ENCODE data around the gene CFAP74. TPM values are rescaled to one million over a fixed set of nuclear protein-coding genes. Genes with fewer than 3 reads are reported as not detected.

CFAP74 gene
- total and polyA plus RNA-seq, 2 of the 13 experiments (the other 11 are each of a cell fraction or from before 2014, with no cell fraction given) = 0.27 to 0.62 TPM

DNA sequence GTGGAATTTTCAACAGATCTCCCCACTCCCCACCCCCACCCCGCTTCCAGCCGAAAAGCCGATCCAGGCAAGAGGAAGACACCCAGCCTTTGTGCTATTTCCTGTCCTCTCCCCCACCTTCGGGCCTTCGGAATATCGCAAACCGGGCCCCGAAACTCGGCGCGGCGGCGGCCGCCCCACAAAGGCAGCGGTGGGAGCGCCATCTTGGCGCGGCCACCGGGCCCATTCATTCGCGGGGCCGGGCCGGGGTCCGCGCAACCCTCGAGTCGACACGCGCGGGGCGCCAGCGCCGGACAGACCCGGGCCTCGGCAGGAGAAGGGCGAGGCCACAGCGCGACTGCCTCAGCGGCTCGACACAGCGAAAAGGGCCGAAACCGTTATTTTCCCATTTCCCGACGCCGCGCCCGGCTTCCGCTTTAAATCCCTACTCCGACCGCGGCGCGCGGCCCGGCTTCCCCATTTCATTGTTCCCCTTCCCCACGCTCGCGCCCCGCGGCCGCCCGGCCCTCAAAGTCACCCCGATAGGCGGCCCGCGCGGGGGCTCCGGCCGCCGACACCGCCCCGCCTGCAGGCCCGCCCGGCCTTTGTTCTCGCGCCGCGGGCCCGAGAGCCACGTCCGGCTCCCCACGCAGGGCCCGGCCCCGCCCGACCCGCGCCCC, 113.6 kb downstream of the CFAP74 start (continued):
- TF ChIP-seq, protein P1, sequence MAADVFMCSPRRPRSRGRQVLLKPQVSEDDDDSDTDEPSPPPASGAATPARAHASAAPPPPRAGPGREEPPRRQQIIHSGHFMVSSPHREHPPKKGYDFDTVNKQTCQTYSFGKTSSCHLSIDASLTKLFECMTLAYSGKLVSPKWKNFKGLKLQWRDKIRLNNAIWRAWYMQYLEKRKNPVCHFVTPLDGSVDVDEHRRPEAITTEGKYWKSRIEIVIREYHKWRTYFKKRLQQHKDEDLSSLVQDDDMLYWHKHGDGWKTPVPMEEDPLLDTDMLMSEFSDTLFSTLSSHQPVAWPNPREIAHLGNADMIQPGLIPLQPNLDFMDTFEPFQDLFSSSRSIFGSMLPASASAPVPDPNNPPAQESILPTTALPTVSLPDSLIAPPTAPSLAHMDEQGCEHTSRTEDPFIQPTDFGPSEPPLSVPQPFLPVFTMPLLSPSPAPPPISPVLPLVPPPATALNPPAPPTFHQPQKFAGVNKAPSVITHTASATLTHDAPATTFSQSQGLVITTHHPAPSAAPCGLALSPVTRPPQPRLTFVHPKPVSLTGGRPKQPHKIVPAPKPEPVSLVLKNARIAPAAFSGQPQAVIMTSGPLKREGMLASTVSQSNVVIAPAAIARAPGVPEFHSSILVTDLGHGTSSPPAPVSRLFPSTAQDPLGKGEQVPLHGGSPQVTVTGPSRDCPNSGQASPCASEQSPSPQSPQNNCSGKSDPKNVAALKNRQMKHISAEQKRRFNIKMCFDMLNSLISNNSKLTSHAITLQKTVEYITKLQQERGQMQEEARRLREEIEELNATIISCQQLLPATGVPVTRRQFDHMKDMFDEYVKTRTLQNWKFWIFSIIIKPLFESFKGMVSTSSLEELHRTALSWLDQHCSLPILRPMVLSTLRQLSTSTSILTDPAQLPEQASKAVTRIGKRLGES (CRISPR knock-in tag; IDR thresholded peaks at IDR 0.05; ENCODE audit: borderline replicate concordance) = no peak
- TF ChIP-seq AGO2 (optimal IDR thresholded peaks at IDR 0.05; ENCODE audit: low read depth, low read length) (peak; percentile 88), EP300 (IDR thresholded peaks at IDR 0.05; ENCODE audit: low read depth in 2 of 2, low read length in 2 of 2) (no peak), EP300 (CRISPR knock-in tag; IDR thresholded peaks at IDR 0.05; ENCODE audit: borderline replicate concordance) (no peak), GLI4 (CRISPR knock-in tag; IDR thresholded peaks at IDR 0.05; ENCODE audit: borderline replicate concordance) (no peak), ZNF329 (CRISPR knock-in tag; IDR thresholded peaks at IDR 0.05; ENCODE audit: low read depth) (no peak; the same call in 1 of the 2 replicates), FOXA1 (IDR thresholded peaks at IDR 0.05) (no peak), FOXA1 (CRISPR knock-in tag; IDR thresholded peaks at IDR 0.05) (no peak), NFYB (CRISPR knock-in tag; IDR thresholded peaks at IDR 0.05) (no peak), ZNF629 (CRISPR knock-in tag; conservative IDR thresholded peaks at IDR 0.05) (no peak), ZNF180 (CRISPR knock-in tag; IDR thresholded peaks at IDR 0.05; ENCODE audit: borderline replicate concordance, low read depth) (no peak), FOXA3 (CRISPR knock-in tag; IDR thresholded peaks at IDR 0.05) (no peak), HNF4A (CRISPR knock-in tag; IDR thresholded peaks at IDR 0.05) (no peak), RBM39 (IDR thresholded peaks at IDR 0.05; ENCODE audit: low read depth, low read length, poor library complexity, severe bottlenecking) (peak; percentile 55), MTA3 (CRISPR knock-in tag; IDR thresholded peaks at IDR 0.05) (no peak), FOSL1 (CRISPR knock-in tag; IDR thresholded peaks at IDR 0.05; ENCODE audit: borderline replicate concordance) (no peak), ZNF3 (CRISPR knock-in tag; IDR thresholded peaks at IDR 0.05) (no peak), LCORL (IDR thresholded peaks at IDR 0.05) (no peak), LCORL (CRISPR knock-in tag; IDR thresholded peaks at IDR 0.05) (no peak), ZNF878 (CRISPR knock-in tag; IDR thresholded peaks at IDR 0.05) (no peak), ZSCAN30 (CRISPR knock-in tag; IDR thresholded peaks at IDR 0.05) (no peak), NCOA2 (CRISPR knock-in tag; IDR thresholded peaks at IDR 0.05) (no peak), ZNF563 (CRISPR knock-in tag; IDR thresholded peaks at IDR 0.05) (peak; percentile 44; the same call in 1 of the 2 replicates), ZNF737 (CRISPR knock-in tag; IDR thresholded peaks at IDR 0.05; ENCODE audit: borderline replicate concordance) (no peak)
- TF ChIP-seq, protein P2, sequence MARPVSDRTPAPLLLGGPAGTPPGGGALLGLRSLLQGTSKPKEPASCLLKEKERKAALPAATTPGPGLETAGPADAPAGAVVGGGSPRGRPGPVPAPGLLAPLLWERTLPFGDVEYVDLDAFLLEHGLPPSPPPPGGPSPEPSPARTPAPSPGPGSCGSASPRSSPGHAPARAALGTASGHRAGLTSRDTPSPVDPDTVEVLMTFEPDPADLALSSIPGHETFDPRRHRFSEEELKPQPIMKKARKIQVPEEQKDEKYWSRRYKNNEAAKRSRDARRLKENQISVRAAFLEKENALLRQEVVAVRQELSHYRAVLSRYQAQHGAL (CRISPR knock-in tag; IDR thresholded peaks at IDR 0.05; ENCODE audit: not compliant biosample characterization) = no peak
- TF ChIP-seq, protein P3, sequence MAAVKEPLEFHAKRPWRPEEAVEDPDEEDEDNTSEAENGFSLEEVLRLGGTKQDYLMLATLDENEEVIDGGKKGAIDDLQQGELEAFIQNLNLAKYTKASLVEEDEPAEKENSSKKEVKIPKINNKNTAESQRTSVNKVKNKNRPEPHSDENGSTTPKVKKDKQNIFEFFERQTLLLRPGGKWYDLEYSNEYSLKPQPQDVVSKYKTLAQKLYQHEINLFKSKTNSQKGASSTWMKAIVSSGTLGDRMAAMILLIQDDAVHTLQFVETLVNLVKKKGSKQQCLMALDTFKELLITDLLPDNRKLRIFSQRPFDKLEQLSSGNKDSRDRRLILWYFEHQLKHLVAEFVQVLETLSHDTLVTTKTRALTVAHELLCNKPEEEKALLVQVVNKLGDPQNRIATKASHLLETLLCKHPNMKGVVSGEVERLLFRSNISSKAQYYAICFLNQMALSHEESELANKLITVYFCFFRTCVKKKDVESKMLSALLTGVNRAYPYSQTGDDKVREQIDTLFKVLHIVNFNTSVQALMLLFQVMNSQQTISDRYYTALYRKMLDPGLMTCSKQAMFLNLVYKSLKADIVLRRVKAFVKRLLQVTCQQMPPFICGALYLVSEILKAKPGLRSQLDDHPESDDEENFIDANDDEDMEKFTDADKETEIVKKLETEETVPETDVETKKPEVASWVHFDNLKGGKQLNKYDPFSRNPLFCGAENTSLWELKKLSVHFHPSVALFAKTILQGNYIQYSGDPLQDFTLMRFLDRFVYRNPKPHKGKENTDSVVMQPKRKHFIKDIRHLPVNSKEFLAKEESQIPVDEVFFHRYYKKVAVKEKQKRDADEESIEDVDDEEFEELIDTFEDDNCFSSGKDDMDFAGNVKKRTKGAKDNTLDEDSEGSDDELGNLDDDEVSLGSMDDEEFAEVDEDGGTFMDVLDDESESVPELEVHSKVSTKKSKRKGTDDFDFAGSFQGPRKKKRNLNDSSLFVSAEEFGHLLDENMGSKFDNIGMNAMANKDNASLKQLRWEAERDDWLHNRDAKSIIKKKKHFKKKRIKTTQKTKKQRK (IDR thresholded peaks at IDR 0.05; ENCODE audit: low read length) = no peak

All from HepG2 (cell line).